Epithelial cell of proximal tubule (primary cell): Measurements from ENCODE around the gene TESK2. TPM values are rescaled to one million over a fixed set of nuclear protein-coding genes. Genes with fewer than 3 reads are reported as not detected.

Experiments
- DNase-seq: peaks from one replicate; pipeline ENCODE4 v3.0.0-alpha.2; 2011; ENCODE audit warnings: low read depth
- H3K4me3 ChIP-seq: 2 replicates; pipeline ENCODE4 v1.5.1; 2011; ENCODE audit warnings: low read depth, mild to moderate bottlenecking, low read length
- total RNA-seq: library from RNA; depleted of rRNA; stranded (reverse); fragments of >200 nt; gene quantifications from 2 replicates; pipeline ENCODE4 v1.2.3, GENCODE V29; 2015
- TF ChIP-seq, protein P1 (sequence below): conservative IDR thresholded peaks from 2 replicates; pipeline ENCODE4 v1.5.1; 2012; ENCODE audit warnings: low read depth, mild to moderate bottlenecking, low read length

TESK2 gene
- total RNA-seq, 1 donor from 2014 or later = 2.9 TPM

DNA sequence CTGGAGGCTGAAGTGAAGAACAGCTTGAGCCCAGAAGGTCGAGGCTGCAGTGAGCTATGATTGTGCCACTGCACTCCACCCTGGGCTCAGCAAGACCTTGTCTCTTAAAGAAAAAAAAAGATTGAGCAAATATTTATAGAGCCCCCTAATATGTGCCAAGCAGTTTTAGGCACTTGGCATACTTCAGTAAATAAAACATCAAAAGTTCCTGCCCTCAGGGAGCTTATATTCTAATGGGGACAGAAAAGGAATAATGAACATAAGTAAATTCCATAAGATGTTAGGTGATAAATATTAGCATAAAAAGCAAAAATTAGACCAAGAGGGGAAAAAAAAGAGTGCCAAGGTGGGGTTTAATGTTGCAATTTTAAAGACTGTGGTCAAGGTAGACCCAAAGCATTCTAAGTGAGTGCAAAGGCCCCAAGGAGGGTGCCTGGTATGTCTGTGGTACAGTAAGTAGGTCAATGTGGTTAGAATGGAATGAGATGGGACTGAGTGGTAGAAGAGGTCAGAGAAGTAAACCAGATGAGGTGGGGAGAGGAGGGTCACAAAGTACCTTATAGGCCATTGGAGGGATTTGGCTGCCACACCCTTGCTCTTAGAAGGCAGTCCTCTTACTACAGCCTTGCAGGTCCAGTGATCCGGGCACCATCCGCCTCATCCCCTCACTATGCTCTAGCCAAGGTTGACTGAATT, 153.2 kb downstream of the TESK2 start:
- peak; percentile 13 for DNase-seq
- H3K4me3 ChIP-seq = no peak overlapping the region
- TF ChIP-seq, protein P1, sequence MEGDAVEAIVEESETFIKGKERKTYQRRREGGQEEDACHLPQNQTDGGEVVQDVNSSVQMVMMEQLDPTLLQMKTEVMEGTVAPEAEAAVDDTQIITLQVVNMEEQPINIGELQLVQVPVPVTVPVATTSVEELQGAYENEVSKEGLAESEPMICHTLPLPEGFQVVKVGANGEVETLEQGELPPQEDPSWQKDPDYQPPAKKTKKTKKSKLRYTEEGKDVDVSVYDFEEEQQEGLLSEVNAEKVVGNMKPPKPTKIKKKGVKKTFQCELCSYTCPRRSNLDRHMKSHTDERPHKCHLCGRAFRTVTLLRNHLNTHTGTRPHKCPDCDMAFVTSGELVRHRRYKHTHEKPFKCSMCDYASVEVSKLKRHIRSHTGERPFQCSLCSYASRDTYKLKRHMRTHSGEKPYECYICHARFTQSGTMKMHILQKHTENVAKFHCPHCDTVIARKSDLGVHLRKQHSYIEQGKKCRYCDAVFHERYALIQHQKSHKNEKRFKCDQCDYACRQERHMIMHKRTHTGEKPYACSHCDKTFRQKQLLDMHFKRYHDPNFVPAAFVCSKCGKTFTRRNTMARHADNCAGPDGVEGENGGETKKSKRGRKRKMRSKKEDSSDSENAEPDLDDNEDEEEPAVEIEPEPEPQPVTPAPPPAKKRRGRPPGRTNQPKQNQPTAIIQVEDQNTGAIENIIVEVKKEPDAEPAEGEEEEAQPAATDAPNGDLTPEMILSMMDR = no peak

- TF ChIP-seq, protein P1 = no peak
- no peak for DNase-seq
Measured at GRCh38 chr1:45335855-45336324, 155.1 kb downstream of the TESK2 start.

GRCh38 chr1:45334308-45335245, 156.4 kb downstream of the TESK2 start:
- TF ChIP-seq, protein P1 = no peak
- no peak for DNase-seq
- H3K4me3 ChIP-seq = no peak overlapping the region

More at GRCh38 chr1:45335855-45336324, 155.1 kb downstream of the TESK2 start:
- no peak overlapping the region for H3K4me3 ChIP-seq

- H3K4me3 ChIP-seq = no peak overlapping the region
- TF ChIP-seq, protein P1 = no peak
- DNase-seq = no peak
Measured at GRCh38 chr1:45332346-45332720, 158.6 kb downstream of the TESK2 start.

DNA sequence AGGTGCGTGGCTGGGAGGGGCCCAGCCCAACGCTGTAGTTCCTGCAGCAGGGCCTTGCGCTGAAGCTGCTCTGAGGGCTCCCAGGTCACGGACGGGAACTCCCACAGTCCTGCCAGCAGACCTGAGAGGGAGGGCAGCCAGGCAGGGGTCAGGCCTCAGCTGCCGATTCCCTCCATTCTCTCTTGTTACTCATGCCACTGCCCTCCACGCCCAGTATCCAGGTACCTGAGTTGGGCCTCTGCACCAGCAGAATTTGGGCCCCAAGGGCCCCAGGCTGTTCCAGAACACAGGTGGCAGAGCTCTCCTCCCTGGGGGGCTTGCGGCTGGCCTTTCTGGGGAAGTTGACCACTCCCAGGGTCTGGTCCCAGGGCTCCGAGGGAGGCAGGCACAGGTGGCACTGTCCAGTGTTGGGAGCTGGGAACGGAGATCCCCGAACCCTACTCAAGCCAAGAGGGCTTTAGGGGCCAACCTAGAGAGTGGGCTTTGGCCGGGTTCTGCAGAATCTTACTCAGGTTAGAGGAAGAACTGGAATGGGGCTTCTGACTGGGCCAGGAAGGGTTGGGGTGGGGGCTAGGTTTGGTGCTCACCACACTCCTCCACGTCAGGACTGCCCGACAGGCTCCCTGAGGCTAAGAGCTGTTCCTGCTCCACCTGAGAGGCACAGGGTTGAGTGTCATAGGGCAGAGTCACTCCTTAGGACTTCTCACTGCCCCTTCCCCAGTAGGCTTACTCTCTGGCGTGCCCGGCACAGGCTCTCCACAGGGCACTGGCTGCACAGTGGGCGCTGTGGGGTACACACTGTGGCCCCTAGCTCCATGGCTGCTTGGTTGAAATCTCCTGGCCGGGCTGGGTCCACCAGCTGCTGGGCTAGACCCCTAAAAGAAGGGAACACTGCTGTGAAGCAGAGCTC, 159.3 kb downstream of the TESK2 start:
- no peak for DNase-seq
- TF ChIP-seq, protein P1 = no peak
- H3K4me3 ChIP-seq = no peak overlapping the region

GRCh38 chr1:45329445-45329844, 161.5 kb downstream of the TESK2 start:
- no peak overlapping the region for H3K4me3 ChIP-seq
- DNase-seq = no peak
- TF ChIP-seq, protein P1 = no peak
